B cell (primary cell): ENCODE data around the gene SH2B2. TPM values are rescaled to one million over a fixed set of nuclear protein-coding genes. Genes with fewer than 3 reads are reported as not detected.

Experiments used
- ATAC-seq: fragments of 200-7000 bp; cut with Tn5 transposase; one replicate; pipeline ENCODE4 v1.10.0; 2021; ENCODE audit warnings: low read depth, mild to moderate bottlenecking, moderate number of reproducible peaks, moderate library complexity
- CTCF ChIA-PET: fragments of 350-600 bp; sonication (Branson Sonifier 250); formaldehyde crosslinking; loops from one replicate; lab custom pipeline; 2021; ENCODE audit warnings: antibody characterized with exemption, inconsistent platforms; lab: Charles Lee
- POLR2A ChIA-PET: fragments of 350-600 bp; sonication (Branson Sonifier 250); formaldehyde crosslinking; loops from one replicate; lab custom pipeline; 2021; ENCODE audit warnings: antibody characterized with exemption; lab: Charles Lee
- DNase-seq: peaks from one replicate; pipeline ENCODE4 v3.0.0; 2013
- H2AFZ ChIP-seq: 2 replicates; pipeline ENCODE4 v1.6.1; 2012; ENCODE audit warnings: mild to moderate bottlenecking, low read depth, low read length; ENCODE audit not compliant: insufficient read depth, poor library complexity, severe bottlenecking
- H3K27ac ChIP-seq, 2 donors: 1 replicate in 1 of 2; 2 replicates in 1 of 2; pipeline ENCODE4 v1.5.1; 2012 to 2013; ENCODE audit warnings: low read length in 2 of 2, mild to moderate bottlenecking in 2 of 2, moderate library complexity in 1 of 2
- H3K27me3 ChIP-seq, 4 experiments: fragments of 200-600 bp in 1 of 4; sonication (generic) in 1 of 4; replicated peaks in 1 of 4; 1 replicate in 2 of 4; 2 replicates in 2 of 4; pipeline versions ENCODE4 v1.6.1 to v1.7.0; 2013 to 2016; ENCODE audit warnings: low read length in 3 of 4, mild to moderate bottlenecking in 2 of 4, mixed read lengths in 1 of 4, moderate library complexity in 1 of 4; ENCODE audit not compliant: insufficient read depth in 4 of 4, control insufficient read depth in 3 of 4; ENCODE audit errors: control extremely low read depth in 1 of 4
- H3K36me3 ChIP-seq, 2 experiments: replicated peaks in 1 of 2; 1 replicate in 1 of 2; 2 replicates in 1 of 2; pipeline versions ENCODE4 v1.6.1 to v1.7.1; 2013; ENCODE audit warnings: low read length in 1 of 2; ENCODE audit not compliant: insufficient read depth in 2 of 2, control insufficient read depth in 1 of 2; ENCODE audit errors: control extremely low read depth in 1 of 2, extremely low read depth in 1 of 2
- H3K4me1 ChIP-seq, 2 donors: fragments of 200-600 bp in 1 of 2; sonication (generic) in 1 of 2; 1 replicate in 1 of 2; 2 replicates in 1 of 2; pipeline versions ENCODE4 v1.5.1 to v1.6.1; 2013 to 2017; ENCODE audit warnings: low read length in 2 of 2; ENCODE audit not compliant: control insufficient read depth in 2 of 2, insufficient read depth in 2 of 2
- H3K4me2 ChIP-seq: replicated peaks from 2 replicates; pipeline ENCODE3; 2012; ENCODE audit warnings: mild to moderate bottlenecking, low read depth, low read length; ENCODE audit not compliant: poor library complexity, severe bottlenecking
- H3K4me3 ChIP-seq, 5 experiments: fragments of 200-600 bp in 1 of 5; sonication (generic) in 1 of 5; 1 replicate in 3 of 5; 2 replicates in 2 of 5; pipeline versions ENCODE4 v1.5.1 to v1.7.0; 2011 to 2016; ENCODE audit warnings: low read length in 4 of 5, mild to moderate bottlenecking in 4 of 5, low read depth in 2 of 5, control low read depth in 1 of 5, moderate library complexity in 1 of 5; ENCODE audit not compliant: insufficient read depth in 1 of 5; ENCODE audit errors: control extremely low read depth in 1 of 5, extremely low read depth in 1 of 5
- H3K79me2 ChIP-seq: fragments of 200-600 bp; sonication (generic); one replicate; pipeline ENCODE4 v1.6.0; 2016; ENCODE audit warnings: low read length; ENCODE audit not compliant: control insufficient read depth, insufficient read depth
- H3K9ac ChIP-seq: fragments of 200-600 bp; sonication (generic); 2 replicates; pipeline ENCODE4 v1.6.1; 2017; ENCODE audit warnings: mild to moderate bottlenecking, low read length, moderate library complexity
- H3K9me3 ChIP-seq, 3 donors: one replicate each; pipeline versions ENCODE4 v1.6.1 to v1.7.1; 2013; ENCODE audit warnings: low read length in 2 of 3; ENCODE audit not compliant: control insufficient read depth in 2 of 3, insufficient read depth in 1 of 3; ENCODE audit errors: control extremely low read depth in 1 of 3
- H4K20me1 ChIP-seq: 2 replicates; pipeline ENCODE4 v1.6.0; 2012; ENCODE audit warnings: mild to moderate bottlenecking, low read length; ENCODE audit not compliant: insufficient read depth, control insufficient read depth, poor library complexity, severe bottlenecking
- H3K27ac Mint-ChIP-seq: one replicate; pipeline ENCODE4 v1.8.0; 2021; ENCODE audit warnings: mixed read lengths
- H3K27me3 Mint-ChIP-seq: one replicate; pipeline ENCODE4 v1.8.0; 2021; ENCODE audit warnings: mixed read lengths
- H3K4me1 Mint-ChIP-seq: one replicate; pipeline ENCODE4 v1.8.0; 2021; ENCODE audit warnings: mixed read lengths
- H3K4me3 Mint-ChIP-seq: one replicate; pipeline ENCODE4 v1.8.0; 2021; ENCODE audit warnings: mixed read lengths
- H3K9me3 Mint-ChIP-seq: one replicate; pipeline ENCODE4 v1.8.0; 2022; ENCODE audit warnings: mixed read lengths; ENCODE audit not compliant: insufficient read depth
- EZH2 ChIP-seq: IDR thresholded peaks from 2 replicates; pipeline ENCODE4 v1.6.1; 2012; ENCODE audit warnings: borderline replicate concordance, low read depth, mild to moderate bottlenecking, moderate library complexity, low read length; ENCODE audit not compliant: insufficient read depth, poor library complexity, severe bottlenecking
- WGBS: methylation state at CpG from one replicate; pipeline ENCODE4 v1.1.5; 2013; ENCODE audit warnings: missing lambda C conversion rate; ENCODE audit not compliant: insufficient coverage; 5-methylcytosine and 5-hydroxymethylcytosine counted together
- intact Hi-C: fragments of 100-400 bp; cut with micrococcal nuclease; formaldehyde crosslinking; loops from one replicate; pipeline ENCODE4 v1.10.0; 2022
- polyA plus RNA-seq: library from polyadenylated mRNA; depleted of rRNA; stranded (reverse); fragments of >200 nt; gene quantifications from 2 replicates; pipeline ENCODE4 v1.2.3, GENCODE V29; 2012
- total RNA-seq, 2 donors: library from RNA; stranded (reverse); fragments of 120-200 nt in 1 of 2; gene quantifications; 1 replicate in 1 of 2; 2 replicates in 1 of 2; pipeline versions ENCODE4 v1.2.3 to v1.2.4, GENCODE V29; 2013 to 2022
- TF ChIP-seq, protein P1 (sequence below): fragments of 200-600 bp; IDR thresholded peaks from one replicate; pipeline ENCODE4 v1.8.0; 2022; ENCODE audit warnings: antibody characterized with exemption, mild to moderate bottlenecking

SH2B2 gene
- total and polyA plus RNA-seq, 2 donors (not counting 1 experiment from before 2014, with no cell fraction given): 41.2 to 95.4 TPM

DNA sequence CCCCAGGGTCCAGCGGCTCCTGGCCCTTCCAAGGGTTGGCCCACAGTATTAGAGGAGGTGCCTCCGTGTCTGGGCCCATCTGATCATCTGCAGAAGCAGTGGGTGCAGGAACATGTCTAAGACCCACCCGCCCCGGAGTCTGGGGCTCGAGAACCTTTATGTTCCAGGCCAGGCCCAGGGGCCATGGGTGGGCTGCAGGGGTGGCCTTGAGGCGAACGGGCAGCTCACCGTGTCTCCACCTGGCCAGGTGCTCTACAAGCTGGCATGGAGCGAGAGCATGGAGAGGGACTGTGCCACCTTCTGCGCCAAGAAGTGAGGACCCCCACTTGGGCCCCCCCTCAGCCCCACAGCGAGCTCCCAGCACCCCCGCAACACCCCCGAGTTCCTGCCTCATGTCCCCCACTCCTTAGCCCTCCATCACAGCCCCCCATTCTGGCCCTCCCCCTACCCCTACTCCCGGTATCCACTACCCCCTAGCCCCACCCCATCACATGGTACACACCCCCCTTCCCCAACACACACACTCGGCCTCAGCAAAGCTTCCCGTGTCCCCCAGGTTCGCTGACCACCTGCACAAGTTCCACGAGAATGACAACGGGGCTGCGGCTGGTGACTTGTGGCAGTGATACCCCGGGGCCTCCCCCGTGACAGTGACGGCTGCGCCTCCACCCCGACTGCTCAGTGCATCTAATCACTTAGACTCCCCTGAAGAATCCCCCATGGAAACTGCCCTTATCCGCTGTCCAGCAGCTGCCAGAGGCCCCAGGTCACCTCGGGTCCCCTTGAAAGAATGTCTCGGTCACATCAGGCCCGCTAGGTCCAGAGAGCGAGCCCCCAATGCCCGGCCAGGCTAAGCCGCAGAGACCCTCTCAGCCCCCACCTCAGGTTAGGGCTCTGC is 4.0 kb upstream of the SH2B2 start:
- Histone ChIP-seq H3K27ac (no peak overlapping the region), H3K9ac (no peak overlapping the region), H3K4me2 (no peak overlapping the region), H3K36me3 (no peaks in the 10 kb centered on the region), H3K79me2 (peaks cover 26% of the 10 kb centered on the region), H3K4me1 (peaks cover 30 to 40% of the 10 kb centered on the region in 2 donors), H3K4me3 (no peak overlapping the region), H2AFZ (no peak overlapping the region), H3K9me3 (no peaks in the 10 kb centered on the region), H4K20me1 (peaks cover 18% of the 10 kb centered on the region), H3K27me3 (no peaks in the 10 kb centered on the region)
- no peaks in the 10 kb centered on the region for H3K27me3 Mint-ChIP-seq
- WGBS: 95% methylated on average over 28 of the region's 32 CpGs
- POLR2A ChIA-PET: interaction anchor here (0.7 to 2.2 kb wide), 3 partner anchors 23 to 112 kb away, joined by 6 to 11 read pairs (median 7); partner anchors contain the start of gene PRKRIP1
- CTCF ChIA-PET: interaction anchor here (0.6 to 15.7 kb wide), 5 partner anchors 24 to 1139 kb away, joined by 3 to 351 read pairs (median 8); partner anchors contain the start of gene PRKRIP1
- no peak overlapping the region for H3K27ac Mint-ChIP-seq
- ATAC-seq (no peak), DNase-seq (no peak)
- TF ChIP-seq EZH2: no peak
- TF ChIP-seq, protein P1, sequence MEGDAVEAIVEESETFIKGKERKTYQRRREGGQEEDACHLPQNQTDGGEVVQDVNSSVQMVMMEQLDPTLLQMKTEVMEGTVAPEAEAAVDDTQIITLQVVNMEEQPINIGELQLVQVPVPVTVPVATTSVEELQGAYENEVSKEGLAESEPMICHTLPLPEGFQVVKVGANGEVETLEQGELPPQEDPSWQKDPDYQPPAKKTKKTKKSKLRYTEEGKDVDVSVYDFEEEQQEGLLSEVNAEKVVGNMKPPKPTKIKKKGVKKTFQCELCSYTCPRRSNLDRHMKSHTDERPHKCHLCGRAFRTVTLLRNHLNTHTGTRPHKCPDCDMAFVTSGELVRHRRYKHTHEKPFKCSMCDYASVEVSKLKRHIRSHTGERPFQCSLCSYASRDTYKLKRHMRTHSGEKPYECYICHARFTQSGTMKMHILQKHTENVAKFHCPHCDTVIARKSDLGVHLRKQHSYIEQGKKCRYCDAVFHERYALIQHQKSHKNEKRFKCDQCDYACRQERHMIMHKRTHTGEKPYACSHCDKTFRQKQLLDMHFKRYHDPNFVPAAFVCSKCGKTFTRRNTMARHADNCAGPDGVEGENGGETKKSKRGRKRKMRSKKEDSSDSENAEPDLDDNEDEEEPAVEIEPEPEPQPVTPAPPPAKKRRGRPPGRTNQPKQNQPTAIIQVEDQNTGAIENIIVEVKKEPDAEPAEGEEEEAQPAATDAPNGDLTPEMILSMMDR: no peak
- H3K9me3 Mint-ChIP-seq: no peaks in the 10 kb centered on the region
- H3K4me3 Mint-ChIP-seq: no peak overlapping the region
- peaks cover 39% of the 10 kb centered on the region for H3K4me1 Mint-ChIP-seq
- intact Hi-C loops: no loop called here
